ENCODE results near the gene IL17RD. TPM values are rescaled to one million over a fixed set of nuclear protein-coding genes. Genes with fewer than 3 reads are reported as not detected.
A peak's percentile ranks its signal among the peaks of the same experiment; 100 is the strongest.

IL17RD gene
- total RNA-seq, 1 donor from 2014 or later, result 17.2 TPM

DNA sequence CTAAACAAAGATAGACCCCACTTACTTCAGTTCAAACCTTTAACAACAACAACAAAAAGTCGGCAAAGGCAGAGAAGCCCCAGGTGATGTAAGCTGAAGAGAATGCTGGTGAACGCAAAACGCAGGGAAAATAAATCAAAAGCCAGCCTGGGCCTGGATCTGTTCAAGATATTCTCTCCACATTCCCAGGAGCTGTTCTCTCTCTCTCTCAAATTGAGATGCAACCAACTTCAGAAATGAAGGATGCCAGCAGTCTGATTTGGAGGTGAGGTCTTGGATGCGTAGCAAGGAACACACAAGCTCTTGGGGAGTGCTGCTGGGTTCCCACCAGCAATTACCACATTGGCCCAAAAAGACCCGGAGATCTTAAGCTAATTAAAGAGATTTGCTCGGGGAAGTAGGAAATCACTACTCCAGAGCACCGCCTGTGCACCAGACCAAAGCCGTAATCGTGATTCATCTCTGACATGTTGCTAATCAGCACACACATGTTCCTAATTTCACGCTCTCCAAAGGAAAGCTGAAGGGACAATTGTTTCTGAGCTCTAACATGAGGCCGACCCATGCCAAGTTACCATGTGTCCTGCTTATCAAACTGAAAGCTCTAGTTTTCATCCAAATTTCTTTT is 37.1 kb downstream of the IL17RD start:
- DNase-seq (ENCODE audit: extremely low spot score in 2 of 2), result no peak
- intact Hi-C loops (cut with DNase I), result no loop called here
- no peaks in the 10 kb centered on the region for H3K27me3 ChIP-seq
- H3K4me1 ChIP-seq, result peaks cover 12% of the 10 kb centered on the region
- H3K9me3 ChIP-seq, result no peaks in the 10 kb centered on the region
- TF ChIP-seq POLR2AphosphoS5 (IDR thresholded peaks at IDR 0.05; ENCODE audit: insufficient read depth in 1 of 2, low read depth in 1 of 2) (no peak), POLR2A (IDR thresholded peaks at IDR 0.05) (no peak)
- TF ChIP-seq, protein P1, sequence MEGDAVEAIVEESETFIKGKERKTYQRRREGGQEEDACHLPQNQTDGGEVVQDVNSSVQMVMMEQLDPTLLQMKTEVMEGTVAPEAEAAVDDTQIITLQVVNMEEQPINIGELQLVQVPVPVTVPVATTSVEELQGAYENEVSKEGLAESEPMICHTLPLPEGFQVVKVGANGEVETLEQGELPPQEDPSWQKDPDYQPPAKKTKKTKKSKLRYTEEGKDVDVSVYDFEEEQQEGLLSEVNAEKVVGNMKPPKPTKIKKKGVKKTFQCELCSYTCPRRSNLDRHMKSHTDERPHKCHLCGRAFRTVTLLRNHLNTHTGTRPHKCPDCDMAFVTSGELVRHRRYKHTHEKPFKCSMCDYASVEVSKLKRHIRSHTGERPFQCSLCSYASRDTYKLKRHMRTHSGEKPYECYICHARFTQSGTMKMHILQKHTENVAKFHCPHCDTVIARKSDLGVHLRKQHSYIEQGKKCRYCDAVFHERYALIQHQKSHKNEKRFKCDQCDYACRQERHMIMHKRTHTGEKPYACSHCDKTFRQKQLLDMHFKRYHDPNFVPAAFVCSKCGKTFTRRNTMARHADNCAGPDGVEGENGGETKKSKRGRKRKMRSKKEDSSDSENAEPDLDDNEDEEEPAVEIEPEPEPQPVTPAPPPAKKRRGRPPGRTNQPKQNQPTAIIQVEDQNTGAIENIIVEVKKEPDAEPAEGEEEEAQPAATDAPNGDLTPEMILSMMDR (IDR thresholded peaks at IDR 0.05), result no peak
- peak overlapping the region; percentile 67 for H3K27ac ChIP-seq
- peak overlapping the region in 1 of 2 donors; percentile 30 for H3K4me3 ChIP-seq
- no peaks in the 10 kb centered on the region for H3K36me3 ChIP-seq

GRCh38 chr3:57126244-57126643 is 38.9 kb downstream of the IL17RD start:
- Histone ChIP-seq H3K36me3 (no peaks in the 10 kb centered on the region), H3K4me3 (no peak overlapping the region), H3K27me3 (no peaks in the 10 kb centered on the region), H3K9me3 (no peaks in the 10 kb centered on the region), H3K27ac (no peak overlapping the region), H3K4me1 (peaks cover 12% of the 10 kb centered on the region)
- intact Hi-C loops (cut with DNase I), result no loop called here
- TF ChIP-seq, protein P1 (IDR thresholded peaks at IDR 0.05), result no peak
- TF ChIP-seq POLR2AphosphoS5 (IDR thresholded peaks at IDR 0.05; ENCODE audit: insufficient read depth in 1 of 2, low read depth in 1 of 2), result no peak
- no peak for TF ChIP-seq POLR2A (IDR thresholded peaks at IDR 0.05)
- no peak for DNase-seq (ENCODE audit: extremely low spot score in 2 of 2)

GRCh38 chr3:57120451-57121174 is 44.5 kb downstream of the IL17RD start:
- no peak for DNase-seq (ENCODE audit: extremely low spot score in 2 of 2)
- intact Hi-C loops (cut with DNase I), result no loop called here
- Histone ChIP-seq H3K4me1 (no peaks in the 10 kb centered on the region), H3K36me3 (no peaks in the 10 kb centered on the region), H3K27ac (no peak overlapping the region), H3K9me3 (no peaks in the 10 kb centered on the region), H3K27me3 (no peaks in the 10 kb centered on the region), H3K4me3 (no peak overlapping the region)
- TF ChIP-seq POLR2A (IDR thresholded peaks at IDR 0.05) (no peak), POLR2AphosphoS5 (IDR thresholded peaks at IDR 0.05; ENCODE audit: insufficient read depth in 1 of 2, low read depth in 1 of 2) (no peak)
- TF ChIP-seq, protein P1 (IDR thresholded peaks at IDR 0.05), result no peak

DNA sequence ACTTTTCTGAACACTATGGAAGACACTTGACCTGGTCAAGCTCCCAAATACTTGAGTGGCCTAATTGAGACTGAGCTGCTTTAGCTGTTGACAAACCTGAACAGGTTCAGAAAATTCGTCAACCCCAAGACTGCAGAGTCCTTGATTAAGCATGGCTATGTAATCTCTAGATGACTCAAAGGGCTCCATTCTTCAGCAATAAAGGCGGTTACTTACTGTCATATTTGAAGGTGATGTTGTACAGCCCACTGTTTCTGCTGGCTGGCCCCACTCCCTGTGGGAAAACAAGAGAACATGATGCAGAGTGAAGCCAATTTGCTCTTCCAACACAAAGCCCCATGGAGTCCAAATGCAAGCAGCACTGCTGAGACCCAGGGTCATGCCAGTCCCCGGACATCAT is 45.1 kb downstream of the IL17RD start:
- no peaks in the 10 kb centered on the region for H3K27me3 ChIP-seq
- no peaks in the 10 kb centered on the region for H3K9me3 ChIP-seq
- DNase-seq (ENCODE audit: extremely low spot score in 2 of 2), result no peak
- TF ChIP-seq, protein P1 (IDR thresholded peaks at IDR 0.05), result no peak
- TF ChIP-seq POLR2AphosphoS5 (IDR thresholded peaks at IDR 0.05; ENCODE audit: insufficient read depth in 1 of 2, low read depth in 1 of 2) (no peak), POLR2A (IDR thresholded peaks at IDR 0.05) (no peak)
- no peaks in the 10 kb centered on the region for H3K36me3 ChIP-seq
- H3K27ac ChIP-seq, result no peak overlapping the region
- H3K4me3 ChIP-seq, result no peak overlapping the region
- intact Hi-C loops (cut with DNase I), result no loop called here
- no peaks in the 10 kb centered on the region for H3K4me1 ChIP-seq

DNA sequence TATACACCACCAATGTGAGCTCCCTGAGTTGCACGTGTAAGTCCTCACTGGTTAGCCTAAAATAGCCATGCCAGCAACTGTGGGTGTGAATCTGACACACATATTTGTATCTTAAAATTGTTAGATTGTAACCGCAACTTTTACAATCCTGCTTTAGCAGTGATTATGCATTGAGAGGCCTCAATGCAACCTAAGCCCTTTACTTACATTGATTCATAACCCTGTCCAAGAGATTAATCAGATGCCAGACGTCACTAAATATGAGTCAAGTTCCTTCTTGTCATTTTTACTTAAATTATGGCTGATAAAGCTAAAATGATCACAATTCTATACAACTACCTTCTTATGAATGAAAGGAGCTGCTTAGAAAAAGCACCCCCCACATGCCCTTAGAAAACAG is 46.9 kb downstream of the IL17RD start:
- TF ChIP-seq POLR2AphosphoS5 (IDR thresholded peaks at IDR 0.05; ENCODE audit: insufficient read depth in 1 of 2, low read depth in 1 of 2) (no peak), POLR2A (IDR thresholded peaks at IDR 0.05) (no peak)
- TF ChIP-seq, protein P1 (IDR thresholded peaks at IDR 0.05), result no peak
- Histone ChIP-seq H3K27me3 (no peaks in the 10 kb centered on the region), H3K36me3 (no peaks in the 10 kb centered on the region), H3K27ac (no peak overlapping the region), H3K4me1 (no peaks in the 10 kb centered on the region), H3K9me3 (no peaks in the 10 kb centered on the region), H3K4me3 (no peak overlapping the region)
- DNase-seq (ENCODE audit: extremely low spot score in 2 of 2), result no peak
- intact Hi-C loops (cut with DNase I), result no loop called here

Measured in vagina (tissue), 2 donors.